ENCODE data around the gene MRPL39. TPM values are rescaled to one million over a fixed set of nuclear protein-coding genes. Genes with fewer than 3 reads are reported as not detected.

Gene MRPL39
- total and polyA plus RNA-seq, 2 donors (not counting 1 experiment from before 2014, with no cell fraction given), result 10.1 to 19.7 TPM

DNA sequence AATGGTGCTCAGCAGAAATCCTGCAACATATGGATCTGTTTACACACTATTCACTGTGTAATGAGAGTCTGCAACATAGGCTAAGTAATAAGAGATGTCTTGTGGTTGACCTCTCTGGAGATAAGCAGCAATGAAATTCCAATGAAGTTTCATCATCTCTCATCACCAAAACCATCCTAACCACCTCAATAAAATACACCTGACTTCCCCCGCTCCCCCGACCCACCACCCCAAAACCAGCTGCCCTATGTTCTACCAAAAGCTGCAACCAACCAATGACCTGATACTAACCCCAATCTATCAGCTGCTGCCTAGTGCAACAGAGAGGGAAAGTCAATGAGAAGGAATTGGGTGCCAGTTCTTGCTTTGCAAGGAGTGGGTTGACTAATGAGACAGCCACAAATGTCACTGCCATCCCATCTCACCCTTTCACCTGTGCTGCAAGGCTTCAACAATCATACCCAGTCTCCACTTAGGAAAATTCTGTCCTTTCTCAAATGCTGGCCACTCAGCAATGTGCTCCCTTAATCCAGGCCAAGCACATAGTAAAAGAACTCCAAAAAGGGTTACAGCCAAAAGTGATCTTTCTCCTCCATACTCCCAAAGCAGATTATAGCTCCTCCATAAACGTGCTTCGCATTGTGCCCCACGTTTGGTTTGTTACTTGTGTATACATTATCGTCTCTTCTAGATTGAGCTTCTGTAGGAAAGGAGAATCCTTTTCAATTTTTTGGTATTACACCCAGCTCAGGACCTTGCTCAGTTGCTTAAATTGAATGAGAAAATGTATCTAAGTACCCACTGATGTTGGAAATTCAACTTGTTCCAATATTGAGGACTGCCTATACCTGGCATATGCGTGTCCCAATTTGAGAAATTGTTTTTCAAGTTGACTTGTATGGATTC, 29.0 kb downstream of the MRPL39 start:
- WGBS (ENCODE audit: insufficient coverage), result no CpG with 5 or more reads among the region's 7 CpGs
- POLR2A ChIA-PET, result no interaction called here
- CTCF ChIA-PET, result interaction anchor here (1.4 kb wide), 1 partner anchor 30 kb away, joined by 4 read pairs; no protein-coding TSS in a partner anchor
- no peaks in the 10 kb centered on the region for H3K9me3 ChIP-seq (ENCODE audit: control extremely low read depth in 1 of 3, control insufficient read depth in 2 of 3, insufficient read depth in 1 of 3, low read length in 2 of 3)
- H3K27ac ChIP-seq (ENCODE audit: low read length in 2 of 2), result no peak overlapping the region
- H3K27me3 Mint-ChIP-seq, result no peaks in the 10 kb centered on the region
- H3K4me3 ChIP-seq (ENCODE audit: control extremely low read depth in 1 of 5, extremely low read depth in 1 of 5, insufficient read depth in 1 of 5, low read depth in 2 of 5, low read length in 4 of 5), result no peak overlapping the region
- no peak for ATAC-seq (ENCODE audit: low read depth)
- no peak overlapping the region for H3K9ac ChIP-seq (ENCODE audit: low read length)
- peaks cover 42% of the 10 kb centered on the region for H3K4me1 Mint-ChIP-seq
- peaks cover 9 to 23% of the 10 kb centered on the region in 2 donors for H3K4me1 ChIP-seq (ENCODE audit: control insufficient read depth in 2 of 2, insufficient read depth in 2 of 2, low read length in 2 of 2)
- no peaks in the 10 kb centered on the region for H4K20me1 ChIP-seq (ENCODE audit: control insufficient read depth, insufficient read depth, low read length, poor library complexity, severe bottlenecking)
- intact Hi-C loops (cut with micrococcal nuclease), result no loop called here
- H3K27me3 ChIP-seq (replicated peaks in 1 of 4; ENCODE audit: control extremely low read depth in 1 of 4, control insufficient read depth in 3 of 4, insufficient read depth in 4 of 4, low read length in 3 of 4), result no peaks in the 10 kb centered on the region
- no peak overlapping the region for H3K4me2 ChIP-seq (replicated peaks; ENCODE audit: low read depth, low read length, poor library complexity, severe bottlenecking)
- peak overlapping the region; percentile 11 for H3K27ac Mint-ChIP-seq
- no peak for DNase-seq
- H2AFZ ChIP-seq (ENCODE audit: insufficient read depth, low read depth, low read length, poor library complexity, severe bottlenecking), result no peak overlapping the region
- no peaks in the 10 kb centered on the region for H3K9me3 Mint-ChIP-seq (ENCODE audit: insufficient read depth)
- no peak overlapping the region for H3K4me3 Mint-ChIP-seq
- H3K36me3 ChIP-seq (replicated peaks in 1 of 2; ENCODE audit: control extremely low read depth in 1 of 2, control insufficient read depth in 1 of 2, extremely low read depth in 1 of 2, insufficient read depth in 2 of 2, low read length in 1 of 2), result no peaks in the 10 kb centered on the region
- H3K79me2 ChIP-seq (ENCODE audit: control insufficient read depth, insufficient read depth, low read length), result peaks cover 11% of the 10 kb centered on the region
- no peak for TF ChIP-seq EZH2 (IDR thresholded peaks at IDR 0.05; ENCODE audit: borderline replicate concordance, insufficient read depth, low read depth, low read length, poor library complexity, severe bottlenecking)
- TF ChIP-seq, protein P1, sequence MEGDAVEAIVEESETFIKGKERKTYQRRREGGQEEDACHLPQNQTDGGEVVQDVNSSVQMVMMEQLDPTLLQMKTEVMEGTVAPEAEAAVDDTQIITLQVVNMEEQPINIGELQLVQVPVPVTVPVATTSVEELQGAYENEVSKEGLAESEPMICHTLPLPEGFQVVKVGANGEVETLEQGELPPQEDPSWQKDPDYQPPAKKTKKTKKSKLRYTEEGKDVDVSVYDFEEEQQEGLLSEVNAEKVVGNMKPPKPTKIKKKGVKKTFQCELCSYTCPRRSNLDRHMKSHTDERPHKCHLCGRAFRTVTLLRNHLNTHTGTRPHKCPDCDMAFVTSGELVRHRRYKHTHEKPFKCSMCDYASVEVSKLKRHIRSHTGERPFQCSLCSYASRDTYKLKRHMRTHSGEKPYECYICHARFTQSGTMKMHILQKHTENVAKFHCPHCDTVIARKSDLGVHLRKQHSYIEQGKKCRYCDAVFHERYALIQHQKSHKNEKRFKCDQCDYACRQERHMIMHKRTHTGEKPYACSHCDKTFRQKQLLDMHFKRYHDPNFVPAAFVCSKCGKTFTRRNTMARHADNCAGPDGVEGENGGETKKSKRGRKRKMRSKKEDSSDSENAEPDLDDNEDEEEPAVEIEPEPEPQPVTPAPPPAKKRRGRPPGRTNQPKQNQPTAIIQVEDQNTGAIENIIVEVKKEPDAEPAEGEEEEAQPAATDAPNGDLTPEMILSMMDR (IDR thresholded peaks at IDR 0.05), result no peak

Data from B cell (primary cell).